ENCODE measurements around the gene CCDC68. TPM values are rescaled to one million over a fixed set of nuclear protein-coding genes. Genes with fewer than 3 reads are reported as not detected.

CCDC68 gene
- total RNA-seq, 1 experiment from 2014 or later = 16.0 TPM

- Mint-ChIP-seq H3K36me3 (ENCODE audit: insufficient read depth, unreplicated experiment) (no peaks in the 10 kb centered on the region), H3K27ac (ENCODE audit: unreplicated experiment) (no peak overlapping the region), H3K9me3 (ENCODE audit: low read depth, unreplicated experiment) (no peaks in the 10 kb centered on the region), H3K4me1 (ENCODE audit: low read depth, unreplicated experiment) (no peaks in the 10 kb centered on the region), H3K27me3 (ENCODE audit: unreplicated experiment) (no peaks in the 10 kb centered on the region), H3K4me3 (ENCODE audit: low read depth, unreplicated experiment) (no peak overlapping the region)
- intact Hi-C loops (cut with micrococcal nuclease; ENCODE audit: unreplicated experiment) = no loop called here
- no TSS peak for BruUV-seq (replicated peaks)
- CTCF ChIA-PET = no interaction called here
- no peak for DNase-seq
- no peak for TF ChIP-seq CTCF (IDR thresholded peaks at IDR 0.05; ENCODE audit: unreplicated experiment)
Observed at GRCh38 chr18:54909538-54909937, 49.7 kb downstream of the CCDC68 start.

GRCh38 chr18:54906331-54907185 is 52.7 kb downstream of the CCDC68 start:
- intact Hi-C loops (cut with micrococcal nuclease; ENCODE audit: unreplicated experiment) = no loop called here
- H3K36me3 Mint-ChIP-seq (ENCODE audit: insufficient read depth, unreplicated experiment) = no peaks in the 10 kb centered on the region
- H3K9me3 Mint-ChIP-seq (ENCODE audit: low read depth, unreplicated experiment) = no peaks in the 10 kb centered on the region
- H3K27ac Mint-ChIP-seq (ENCODE audit: unreplicated experiment) = no peak overlapping the region
- CTCF ChIA-PET = no interaction called here
- no peak for DNase-seq
- H3K4me3 Mint-ChIP-seq (ENCODE audit: low read depth, unreplicated experiment) = no peak overlapping the region
- no peak for TF ChIP-seq CTCF (IDR thresholded peaks at IDR 0.05; ENCODE audit: unreplicated experiment)
- no peaks in the 10 kb centered on the region for H3K27me3 Mint-ChIP-seq (ENCODE audit: unreplicated experiment)
- no TSS peak for BruUV-seq (replicated peaks)
- no peaks in the 10 kb centered on the region for H3K4me1 Mint-ChIP-seq (ENCODE audit: low read depth, unreplicated experiment)

- intact Hi-C loops (cut with micrococcal nuclease; ENCODE audit: unreplicated experiment) = no loop called here
- no peaks in the 10 kb centered on the region for H3K36me3 Mint-ChIP-seq (ENCODE audit: insufficient read depth, unreplicated experiment)
- H3K27ac Mint-ChIP-seq (ENCODE audit: unreplicated experiment) = no peak overlapping the region
- no peaks in the 10 kb centered on the region for H3K4me1 Mint-ChIP-seq (ENCODE audit: low read depth, unreplicated experiment)
- H3K9me3 Mint-ChIP-seq (ENCODE audit: low read depth, unreplicated experiment) = no peaks in the 10 kb centered on the region
- H3K27me3 Mint-ChIP-seq (ENCODE audit: unreplicated experiment) = no peaks in the 10 kb centered on the region
- DNase-seq = no peak
- TF ChIP-seq CTCF (IDR thresholded peaks at IDR 0.05; ENCODE audit: unreplicated experiment) = no peak
- BruUV-seq (replicated peaks) = no TSS peak
- H3K4me3 Mint-ChIP-seq (ENCODE audit: low read depth, unreplicated experiment) = no peak overlapping the region
- CTCF ChIA-PET = no interaction called here
Observed at GRCh38 chr18:54905629-54906028, 53.6 kb downstream of the CCDC68 start.

- CTCF ChIA-PET = no interaction called here
- no peak for DNase-seq
- no peaks in the 10 kb centered on the region for H3K36me3 Mint-ChIP-seq (ENCODE audit: insufficient read depth, unreplicated experiment)
Observed at GRCh38 chr18:54904581-54904980, 54.7 kb downstream of the CCDC68 start.

More at GRCh38 chr18:54904581-54904980, 54.7 kb downstream of the CCDC68 start:
- BruUV-seq (replicated peaks) = no TSS peak
- H3K27ac Mint-ChIP-seq (ENCODE audit: unreplicated experiment) = no peak overlapping the region
- no peaks in the 10 kb centered on the region for H3K9me3 Mint-ChIP-seq (ENCODE audit: low read depth, unreplicated experiment)
- no peak overlapping the region for H3K4me3 Mint-ChIP-seq (ENCODE audit: low read depth, unreplicated experiment)
- no peak for TF ChIP-seq CTCF (IDR thresholded peaks at IDR 0.05; ENCODE audit: unreplicated experiment)
- H3K27me3 Mint-ChIP-seq (ENCODE audit: unreplicated experiment) = no peaks in the 10 kb centered on the region
- intact Hi-C loops (cut with micrococcal nuclease; ENCODE audit: unreplicated experiment) = no loop called here
- no peaks in the 10 kb centered on the region for H3K4me1 Mint-ChIP-seq (ENCODE audit: low read depth, unreplicated experiment)
